ENCODE results near the gene RFESD.

The RFESD gene

DNA sequence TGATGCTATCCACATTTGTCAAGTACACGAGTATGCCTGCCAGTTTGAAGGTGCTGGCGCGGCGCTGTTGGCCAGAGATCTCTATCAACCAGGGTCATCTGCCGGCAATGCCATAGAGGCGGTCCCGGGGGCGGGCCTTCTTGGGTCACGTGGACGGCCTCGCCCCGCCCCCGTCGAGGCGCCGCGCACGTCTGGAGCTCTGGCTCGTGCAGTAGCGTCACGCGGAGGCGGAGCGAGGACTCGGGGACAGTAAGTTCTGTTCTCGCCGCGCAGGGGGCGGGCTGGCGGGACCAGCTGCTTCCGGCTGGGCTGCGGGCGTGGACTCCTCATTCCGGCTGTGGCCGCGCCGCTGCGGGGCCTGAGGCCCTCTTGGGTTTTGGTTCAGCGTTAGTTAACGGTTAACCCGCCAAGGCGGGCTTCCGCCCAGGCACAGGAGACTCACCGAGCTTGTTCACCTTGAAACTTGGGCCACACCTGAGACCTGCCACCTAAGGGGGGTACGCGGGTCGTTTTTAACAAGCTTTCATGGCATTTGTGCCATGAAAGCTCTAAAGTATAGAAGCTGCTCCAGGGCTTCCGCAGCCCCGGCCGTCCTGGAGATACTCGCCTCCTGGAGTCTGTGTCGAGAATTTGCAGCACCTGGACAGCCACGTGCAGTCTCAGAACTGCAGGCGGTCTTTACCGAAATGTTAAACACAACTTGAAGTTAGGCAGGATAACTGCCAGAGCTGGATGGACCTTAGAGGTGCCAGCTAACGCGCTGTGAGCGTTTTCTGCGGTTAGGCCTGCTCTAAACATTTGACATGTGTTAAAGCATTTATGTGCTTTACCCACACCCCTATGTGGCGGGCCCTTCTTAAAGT, at the start of gene RFESD:
Gene RFESD (plus strand): TSS at position 209 of the 863 bp plus-strand sequence. CDS start 5,495 bp downstream, outside the sequence.
- peak; percentile 93 for DNase-seq

DNA sequence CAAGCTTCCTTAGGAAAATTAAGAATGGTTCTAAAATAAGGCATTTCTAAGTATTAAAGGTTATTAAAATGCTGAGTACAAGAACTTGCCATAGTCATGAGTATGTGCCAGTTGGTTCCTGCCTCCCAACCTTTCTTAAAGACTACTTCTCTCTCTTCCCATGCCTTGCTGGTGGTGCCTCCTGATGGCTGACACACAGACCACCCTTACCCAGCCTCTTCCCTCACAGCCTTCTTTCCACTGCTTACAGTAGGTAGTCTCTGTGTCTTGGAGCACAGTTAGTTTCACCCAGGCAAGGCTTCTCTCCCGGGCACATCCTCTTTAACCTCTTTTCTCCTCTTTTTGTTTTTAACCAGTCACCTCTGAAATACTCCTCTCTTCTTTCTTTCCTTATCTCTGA, 47.3 kb upstream of the RFESD start:
- DNase-seq = no peak

DNA sequence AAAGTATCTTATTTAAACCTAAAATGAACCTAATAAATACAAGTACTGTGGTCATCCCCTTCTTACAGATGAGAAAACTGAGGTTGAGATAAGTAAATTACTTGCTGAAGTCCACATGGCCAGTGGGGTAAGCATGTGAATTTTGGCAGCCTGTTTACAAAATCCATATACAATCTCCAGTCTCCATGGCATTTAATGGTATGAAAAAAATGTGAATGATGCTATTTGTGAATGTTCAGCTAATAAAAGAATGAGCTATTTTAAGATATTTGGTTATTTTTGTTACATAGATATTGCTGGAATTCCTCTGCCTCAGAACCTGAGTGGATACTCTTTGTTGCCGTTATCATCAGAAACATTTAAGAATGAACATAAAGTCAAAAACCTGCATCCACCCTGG, 46.0 kb upstream of the RFESD start:
- DNase-seq = no peak

DNA sequence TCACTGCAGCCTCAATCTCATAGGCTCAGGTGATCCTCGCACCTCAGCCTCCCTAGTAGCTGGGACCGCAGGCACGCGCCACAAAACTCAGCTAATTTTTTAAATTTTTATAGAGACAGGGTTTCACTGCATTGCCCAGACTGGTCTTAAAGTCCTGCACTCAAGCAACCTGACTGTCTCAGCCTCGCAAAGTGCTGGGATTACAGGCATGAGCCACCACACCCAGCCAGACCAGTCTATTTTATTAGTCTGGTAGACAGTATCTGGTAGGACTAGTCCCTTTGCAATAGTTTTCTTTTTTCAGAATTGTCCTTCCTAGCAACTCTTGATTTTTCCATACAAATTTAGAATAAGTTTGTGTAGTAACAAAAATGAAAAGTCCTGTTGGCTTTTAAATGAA, 40.8 kb upstream of the RFESD start:
- no peak for DNase-seq

DNA sequence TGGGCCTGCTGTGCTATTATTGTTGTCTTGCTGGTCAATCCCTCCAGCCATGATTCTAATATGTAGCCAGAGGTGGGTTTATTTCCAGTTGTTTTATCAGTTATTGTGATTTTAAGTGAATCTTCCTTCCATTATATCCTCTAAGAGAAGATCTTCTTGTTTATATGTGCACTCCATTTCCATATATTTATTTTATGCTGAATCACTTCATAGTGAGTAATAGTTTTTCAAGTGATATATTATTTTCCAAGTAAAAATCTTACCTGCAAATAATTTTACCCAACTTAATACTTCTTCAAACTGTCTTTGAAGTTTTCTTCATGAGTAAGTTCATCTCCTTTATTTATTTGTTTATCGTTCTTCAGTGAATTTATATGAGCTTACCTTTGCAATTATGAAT, 40.2 kb upstream of the RFESD start:
- DNase-seq = no peak

DNA sequence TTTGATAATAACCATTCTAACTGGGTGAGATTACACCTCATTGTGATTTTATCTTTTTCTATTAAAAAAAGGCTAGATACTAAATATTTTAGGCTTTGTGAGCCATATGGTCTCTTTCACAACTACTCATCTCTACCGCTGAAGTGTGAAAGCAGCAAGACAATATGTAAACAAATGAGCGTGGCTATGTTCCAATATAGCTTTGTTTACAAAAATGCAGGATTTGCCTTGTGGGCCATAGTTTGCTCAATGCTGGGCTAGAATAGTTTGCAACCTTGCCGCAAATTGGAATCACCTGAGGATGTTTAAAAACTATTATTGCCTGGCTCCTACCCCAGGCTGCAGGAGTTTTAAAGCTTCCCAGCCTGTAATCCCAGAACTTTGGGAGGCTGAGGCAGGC, 36.9 kb upstream of the RFESD start:
- no peak for DNase-seq

DNA sequence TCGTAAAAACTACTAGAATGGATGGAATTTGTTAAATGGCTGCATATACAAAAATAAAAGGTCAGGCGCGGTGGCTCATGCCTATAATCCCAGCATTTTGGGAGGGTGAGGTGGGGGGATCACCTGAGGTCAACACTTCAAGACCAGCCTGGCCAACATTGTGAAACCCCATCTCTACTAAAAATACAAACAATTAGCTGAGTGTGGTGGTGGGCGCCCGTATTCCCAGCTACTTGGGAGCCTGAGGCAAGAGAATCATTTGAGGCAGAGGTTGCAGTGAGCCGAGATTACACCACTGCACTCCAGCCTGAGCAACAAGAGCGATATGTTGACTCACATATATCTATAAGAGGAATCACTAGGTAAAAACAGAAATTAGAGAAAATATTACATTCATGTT, 36.0 kb upstream of the RFESD start:
- no peak for DNase-seq

DNA sequence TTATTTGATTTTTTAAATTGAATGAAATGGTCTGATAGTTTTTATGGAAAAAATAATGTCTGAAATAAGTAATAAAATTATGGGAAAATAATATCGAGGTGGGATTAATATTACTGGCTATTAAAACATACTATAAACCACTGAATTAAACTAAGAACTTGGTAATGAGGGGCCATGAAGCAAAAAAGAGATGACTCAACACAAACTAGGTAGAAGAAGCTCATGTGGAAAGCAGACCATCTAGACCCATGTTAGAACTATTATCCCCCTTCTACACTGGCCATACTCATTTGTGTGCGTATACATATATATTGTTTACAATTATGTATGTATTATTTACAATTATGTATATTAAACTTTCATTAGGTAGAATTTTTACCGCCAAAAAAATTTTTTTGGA, 35.2 kb upstream of the RFESD start:
- DNase-seq = no peak

DNA sequence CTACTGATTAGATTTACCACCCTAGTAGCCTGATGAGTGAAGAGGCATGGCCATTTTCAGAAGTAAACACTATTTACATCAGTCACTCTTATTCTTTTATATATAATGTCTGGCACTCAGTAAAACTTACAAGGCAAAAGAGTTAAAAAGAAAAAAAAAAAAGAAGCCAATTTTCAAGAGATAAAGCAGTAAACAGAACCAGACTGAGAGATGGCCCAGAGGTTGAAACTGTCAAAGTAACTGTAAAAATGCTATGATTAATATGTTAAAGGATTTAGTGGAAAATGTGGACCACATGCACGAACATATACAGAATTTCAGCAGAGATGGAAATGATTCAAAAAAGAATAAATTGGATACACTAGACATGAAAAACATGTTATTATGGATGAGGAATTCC, 33.1 kb upstream of the RFESD start:
- no peak for DNase-seq

DNA sequence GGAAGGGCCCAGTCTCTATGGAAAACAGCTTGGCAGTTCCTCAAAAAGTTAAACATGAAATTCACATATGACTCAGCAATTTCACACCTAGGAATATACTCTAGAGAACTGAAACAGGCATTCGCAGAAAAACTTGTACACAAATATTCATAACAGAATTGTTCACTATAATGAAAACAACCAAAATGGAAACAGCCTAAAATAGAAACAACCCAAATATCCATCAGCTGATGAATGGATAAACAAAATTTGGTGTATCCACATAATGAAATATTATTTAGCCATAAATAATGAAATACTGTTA, 31.5 kb upstream of the RFESD start:
- no peak for DNase-seq

DNA sequence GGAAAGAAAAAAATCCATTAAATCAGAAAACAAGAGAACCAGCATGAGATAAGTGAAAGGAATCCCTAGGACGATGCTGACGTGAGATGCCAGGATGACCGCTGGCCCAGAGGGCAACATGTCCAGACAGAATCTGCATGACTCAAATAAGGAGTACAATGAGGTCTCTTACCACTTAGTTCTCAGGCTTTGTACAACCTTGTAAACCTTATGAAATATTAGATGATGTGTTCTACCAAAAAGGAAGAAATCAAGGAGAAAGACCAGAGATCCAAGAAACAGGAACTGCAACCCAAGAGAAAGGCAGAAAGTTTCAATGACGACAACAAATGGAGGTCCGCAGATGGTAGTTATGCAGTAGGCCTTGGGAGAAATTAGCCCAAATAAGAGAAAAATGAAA, 29.5 kb upstream of the RFESD start:
- DNase-seq = no peak

DNA sequence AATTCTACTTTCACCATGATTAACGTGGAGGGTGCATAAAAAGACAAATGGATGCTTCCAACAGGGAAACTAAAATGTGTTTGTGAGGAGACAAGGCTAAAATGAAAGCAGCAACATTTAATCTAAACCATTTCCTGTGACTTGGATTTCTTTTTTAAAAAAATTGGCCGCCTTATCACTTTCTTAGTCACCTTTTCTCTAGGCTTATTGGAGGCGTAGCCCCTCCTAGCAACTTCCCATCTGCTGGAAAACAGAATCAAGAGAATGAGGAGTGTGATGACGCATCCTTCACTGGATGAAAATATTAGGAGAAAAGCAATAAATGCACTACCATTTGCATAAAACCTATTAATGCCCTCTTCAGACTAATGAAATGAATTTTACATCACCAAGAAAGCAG, 27.5 kb upstream of the RFESD start:
- DNase-seq = no peak

DNA sequence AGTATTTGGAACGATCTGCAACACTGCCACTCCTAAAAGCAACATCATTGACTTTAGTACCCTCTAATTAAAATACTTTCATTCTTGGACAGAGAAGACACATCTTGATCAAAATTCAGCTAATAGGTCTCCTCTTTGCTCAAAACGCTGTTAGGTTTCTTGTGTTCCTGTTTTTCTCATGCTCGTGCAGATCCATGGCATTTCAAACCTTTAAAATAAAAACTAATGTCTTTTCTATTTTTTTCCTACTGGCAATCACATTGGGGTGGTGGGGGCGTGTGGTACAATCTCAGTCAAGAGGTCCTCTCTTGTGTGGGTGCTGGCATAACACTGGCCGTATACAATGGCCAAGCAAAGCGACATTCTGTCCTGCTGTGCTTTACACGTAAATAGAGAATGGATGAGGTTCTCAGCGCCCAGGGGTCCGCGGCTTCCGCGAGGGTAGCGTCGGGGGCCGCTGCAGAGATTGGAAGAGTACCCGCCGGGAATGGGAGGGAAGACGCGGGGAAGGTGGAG, 27.0 kb upstream of the RFESD start:
- DNase-seq = no peak

DNA sequence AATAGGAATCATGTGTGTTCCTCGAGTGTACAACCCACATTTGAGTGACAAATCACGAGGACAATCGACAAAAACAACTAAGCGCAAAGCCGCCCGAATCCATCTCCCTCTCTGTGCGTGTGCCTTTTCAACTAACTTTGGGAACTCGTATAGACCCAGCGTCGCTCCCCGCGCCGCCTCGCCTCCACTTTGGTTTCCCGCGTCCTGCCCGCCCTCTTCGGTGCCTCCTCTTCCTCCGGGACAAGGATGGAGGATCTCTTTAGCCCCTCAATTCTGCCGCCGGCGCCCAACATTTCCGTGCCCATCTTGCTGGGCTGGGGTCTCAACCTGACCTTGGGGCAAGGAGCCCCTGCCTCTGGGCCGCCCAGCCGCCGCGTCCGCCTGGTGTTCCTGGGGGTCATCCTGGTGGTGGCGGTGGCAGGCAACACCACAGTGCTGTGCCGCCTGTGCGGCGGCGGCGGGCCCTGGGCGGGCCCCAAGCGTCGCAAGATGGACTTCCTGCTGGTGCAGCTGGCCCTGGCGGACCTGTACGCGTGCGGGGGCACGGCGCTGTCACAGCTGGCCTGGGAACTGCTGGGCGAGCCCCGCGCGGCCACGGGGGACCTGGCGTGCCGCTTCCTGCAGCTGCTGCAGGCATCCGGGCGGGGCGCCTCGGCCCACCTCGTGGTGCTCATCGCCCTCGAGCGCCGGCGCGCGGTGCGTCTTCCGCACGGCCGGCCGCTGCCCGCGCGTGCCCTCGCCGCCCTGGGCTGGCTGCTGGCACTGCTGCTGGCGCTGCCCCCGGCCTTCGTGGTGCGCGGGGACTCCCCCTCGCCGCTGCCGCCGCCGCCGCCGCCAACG, 26.3 kb upstream of the RFESD start, which contains the start of gene GPR150:
Gene GPR150 (plus strand): TSS at position 58 of the 840 bp plus-strand sequence. CDS start 189 bp downstream, at position 247.
- peak; percentile 29 for DNase-seq

DNA sequence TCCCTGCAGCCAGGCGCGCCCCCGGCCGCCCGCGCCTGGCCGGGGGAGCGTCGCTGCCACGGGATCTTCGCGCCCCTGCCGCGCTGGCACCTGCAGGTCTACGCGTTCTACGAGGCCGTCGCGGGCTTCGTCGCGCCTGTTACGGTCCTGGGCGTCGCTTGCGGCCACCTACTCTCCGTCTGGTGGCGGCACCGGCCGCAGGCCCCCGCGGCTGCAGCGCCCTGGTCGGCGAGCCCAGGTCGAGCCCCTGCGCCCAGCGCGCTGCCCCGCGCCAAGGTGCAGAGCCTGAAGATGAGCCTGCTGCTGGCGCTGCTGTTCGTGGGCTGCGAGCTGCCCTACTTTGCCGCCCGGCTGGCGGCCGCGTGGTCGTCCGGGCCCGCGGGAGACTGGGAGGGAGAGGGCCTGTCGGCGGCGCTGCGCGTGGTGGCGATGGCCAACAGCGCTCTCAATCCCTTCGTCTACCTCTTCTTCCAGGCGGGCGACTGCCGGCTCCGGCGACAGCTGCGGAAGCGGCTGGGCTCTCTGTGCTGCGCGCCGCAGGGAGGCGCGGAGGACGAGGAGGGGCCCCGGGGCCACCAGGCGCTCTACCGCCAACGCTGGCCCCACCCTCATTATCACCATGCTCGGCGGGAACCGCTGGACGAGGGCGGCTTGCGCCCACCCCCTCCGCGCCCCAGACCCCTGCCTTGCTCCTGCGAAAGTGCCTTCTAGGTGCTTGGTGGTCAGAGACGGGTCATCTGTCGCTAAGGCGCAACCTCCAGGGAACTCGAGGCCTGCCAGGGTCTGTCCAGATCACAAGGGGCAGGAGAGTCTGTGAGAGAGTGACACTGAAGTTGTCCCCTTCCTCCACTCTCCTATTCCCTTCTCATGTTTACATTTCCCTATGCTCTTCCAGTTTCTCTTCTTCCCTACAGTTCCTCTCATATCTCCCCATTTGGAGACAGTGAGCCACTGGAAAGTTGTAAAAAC, 25.4 kb upstream of the RFESD start:
- DNase-seq = peak; percentile 29

DNA sequence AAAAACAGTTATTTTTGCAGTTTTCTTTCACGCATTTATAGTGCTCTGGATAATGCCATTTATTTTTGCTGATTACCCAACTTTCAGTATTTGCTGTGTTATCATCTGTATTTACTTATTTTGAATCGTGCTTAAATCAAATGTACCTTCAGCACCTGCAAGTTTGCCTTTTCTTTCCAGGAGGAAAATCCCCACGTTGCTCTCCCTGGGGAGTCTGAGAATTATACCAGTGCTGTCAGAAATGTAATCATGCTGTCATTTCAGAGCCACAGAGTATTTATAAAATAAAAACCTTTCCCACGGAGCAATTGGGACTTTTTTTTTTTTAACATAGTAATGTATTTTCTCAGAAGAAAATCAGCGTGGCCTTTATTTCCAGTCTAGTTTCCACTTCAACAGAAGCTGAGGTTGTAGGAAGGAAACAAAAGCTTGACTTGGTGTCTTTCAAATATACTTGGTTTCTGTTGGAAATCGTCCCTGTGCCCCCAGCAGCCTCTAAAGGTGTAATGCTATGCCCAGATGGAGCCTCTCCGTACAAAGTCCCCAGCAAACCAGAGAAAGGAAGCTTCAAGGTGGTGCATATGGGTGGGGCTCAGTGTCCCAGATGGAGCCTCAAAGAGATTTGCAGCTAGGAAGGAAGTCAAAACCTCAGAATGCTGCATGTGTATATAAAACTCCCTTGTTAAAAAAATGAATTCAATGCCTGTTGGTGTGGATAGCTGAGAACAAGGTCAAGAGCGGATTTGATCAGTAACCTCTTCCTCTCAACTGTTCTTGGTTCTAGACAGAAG, 24.5 kb upstream of the RFESD start:
- DNase-seq = no peak

DNA sequence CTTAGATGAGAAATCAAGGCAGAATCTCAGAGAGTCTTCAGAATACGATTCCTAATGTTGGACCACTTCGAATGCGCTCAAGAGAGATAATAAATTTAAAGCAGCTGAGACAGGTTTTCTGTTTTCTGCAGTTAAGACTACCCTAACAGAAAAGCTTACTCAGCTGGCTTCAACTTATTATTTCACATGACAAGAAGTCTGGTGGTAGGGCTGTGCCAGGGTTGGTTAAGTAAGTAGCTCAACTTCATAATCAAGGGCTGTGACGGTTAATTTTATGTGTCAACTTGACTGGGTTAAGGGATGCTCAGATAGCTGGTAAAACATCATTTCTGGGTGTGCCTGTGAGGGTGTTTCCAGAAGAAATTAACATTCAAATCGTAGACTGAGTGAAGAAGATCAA, 22.9 kb upstream of the RFESD start:
- DNase-seq = no peak

DNA sequence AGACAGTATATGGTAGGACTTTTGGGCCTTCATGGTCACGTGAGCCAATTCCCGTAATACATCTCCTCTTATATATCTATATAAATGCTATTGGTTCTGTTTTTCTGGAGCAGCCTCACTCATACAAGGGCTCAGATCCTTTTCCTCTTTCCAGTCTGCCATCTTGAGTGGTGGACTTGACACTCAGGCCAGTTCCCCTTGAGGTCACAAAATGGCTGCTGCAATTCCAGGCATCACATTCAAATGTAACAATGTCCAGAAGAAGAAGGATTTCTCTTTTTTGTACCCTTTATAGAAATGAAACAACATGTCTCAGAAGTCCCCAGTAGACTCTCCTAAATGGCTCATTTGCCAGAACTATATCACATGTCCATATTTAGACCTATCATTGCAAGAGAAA, 22.2 kb upstream of the RFESD start:
- DNase-seq = no peak

DNA sequence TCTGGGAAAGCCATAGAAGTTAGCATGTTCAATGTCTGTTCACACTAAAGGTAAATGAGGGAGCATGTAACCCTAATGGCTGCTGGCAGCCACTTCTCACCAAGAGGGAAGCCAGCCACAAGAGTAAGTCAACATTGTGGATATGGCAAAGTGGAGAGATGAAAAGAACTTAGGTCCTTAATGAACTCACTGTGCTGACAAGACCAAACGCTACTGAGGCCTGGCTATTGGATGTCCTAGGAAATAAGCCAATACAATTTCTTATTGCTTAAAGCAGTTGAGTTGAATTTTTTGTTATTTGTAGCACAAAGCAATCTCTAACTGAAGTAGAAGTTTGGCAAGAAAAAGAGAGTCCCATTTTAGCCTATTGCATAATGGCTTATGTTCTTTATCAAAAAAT, 19.9 kb upstream of the RFESD start:
- DNase-seq = no peak

DNA sequence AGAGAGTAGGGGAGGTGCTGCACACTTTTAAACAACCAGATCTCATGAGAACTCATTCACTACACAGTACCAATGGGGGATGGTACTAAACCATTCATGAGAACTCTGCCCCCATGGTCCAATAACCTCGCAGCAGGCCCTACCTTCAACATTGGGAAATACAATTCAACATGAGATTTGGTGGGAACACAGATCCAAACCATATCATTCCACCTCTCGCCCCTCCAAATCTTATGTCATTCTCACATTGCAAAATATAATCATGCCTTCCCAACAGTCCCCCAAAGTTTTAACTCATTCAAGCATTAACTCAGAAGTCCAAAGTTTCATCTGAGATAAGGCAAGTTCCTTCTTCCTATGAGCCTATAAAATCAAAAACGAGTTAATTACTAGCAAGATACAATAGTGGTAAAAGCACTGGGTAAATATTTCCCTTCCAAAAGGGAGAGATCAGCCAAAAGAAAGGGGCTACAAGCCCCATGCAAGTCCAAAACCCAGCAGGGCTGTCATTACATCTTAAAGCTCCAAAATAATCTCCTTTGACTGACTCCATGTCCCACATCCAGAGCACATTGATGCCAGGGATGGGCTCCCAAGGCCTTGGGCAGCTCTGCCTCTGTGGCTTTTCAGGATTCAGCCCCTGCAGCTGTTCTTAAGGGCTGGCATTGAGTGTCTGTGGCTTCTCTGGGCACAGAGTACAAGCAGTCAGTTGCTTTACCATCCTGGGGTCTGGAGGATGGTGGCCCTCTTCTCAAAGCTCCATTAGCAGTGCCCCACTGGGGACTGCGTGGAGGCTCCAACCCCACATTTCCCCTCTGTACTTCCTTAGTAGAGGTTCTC, 18.4 kb upstream of the RFESD start:
- no peak for DNase-seq

DNA sequence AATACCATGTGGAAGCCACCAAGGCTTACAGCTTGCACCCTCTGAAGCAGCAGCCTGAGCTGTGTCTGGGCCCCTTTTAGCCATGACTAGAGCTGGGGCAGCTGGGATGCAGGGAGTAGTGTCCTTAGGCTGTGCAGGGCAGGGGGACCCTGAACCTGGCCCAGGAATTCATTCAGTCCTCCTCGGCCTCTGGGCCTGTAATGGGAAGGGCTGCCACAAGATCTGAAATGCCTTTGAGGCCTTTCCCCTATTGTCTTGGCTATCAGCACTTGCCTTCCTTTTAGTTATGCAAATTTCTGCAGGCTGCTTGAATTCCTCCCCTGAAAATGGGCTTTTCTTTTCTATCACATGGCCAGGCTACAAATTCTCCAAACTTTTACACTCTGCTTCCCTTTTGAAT, 17.6 kb upstream of the RFESD start:
- no peak for DNase-seq
